GM23338 (cell line): ENCODE data around the gene OR10P1. TPM values are rescaled to one million over a fixed set of nuclear protein-coding genes. Genes with fewer than 3 reads are reported as not detected.

Source experiments
- ATAC-seq: fragments of 200-7000 bp; cut with Tn5 transposase; 3 replicates; pipeline ENCODE4 v1.9.1; 2020
- DNase-seq: peaks from one replicate; pipeline ENCODE4 v3.0.0-alpha.2; 2015; ENCODE audit warnings: low spot score
- H2AFZ ChIP-seq: fragments of 200-600 bp; sonication (generic); 2 replicates; pipeline ENCODE4 v1.8.0; 2016; ENCODE audit warnings: antibody characterized with exemption, mild to moderate bottlenecking, moderate library complexity
- H3F3A ChIP-seq: fragments of 200-600 bp; sonication (generic); replicated peaks from 2 replicates; pipeline ENCODE4 v1.8.0; 2017; ENCODE audit warnings: antibody characterized with exemption, mixed run types, low read depth
- H3K27ac ChIP-seq: fragments of 200-600 bp; sonication (generic); 2 replicates; pipeline ENCODE4 v1.6.1; 2016; ENCODE audit warnings: low read depth
- H3K27me3 ChIP-seq: fragments of 200-600 bp; sonication (generic); 2 replicates; pipeline ENCODE4 v1.8.0; 2016; ENCODE audit warnings: mild to moderate bottlenecking, mixed run types, moderate library complexity; ENCODE audit not compliant: insufficient read depth
- H3K36me3 ChIP-seq: fragments of 200-600 bp; sonication (generic); 2 replicates; pipeline ENCODE4 v1.8.0; 2016; ENCODE audit warnings: mild to moderate bottlenecking; ENCODE audit not compliant: insufficient read depth
- H3K4me1 ChIP-seq: fragments of 200-600 bp; sonication (generic); 2 replicates; pipeline ENCODE4 v1.8.0; 2016; ENCODE audit warnings: mild to moderate bottlenecking, moderate library complexity; ENCODE audit not compliant: insufficient read depth
- H3K4me2 ChIP-seq: fragments of 200-600 bp; sonication (generic); 2 replicates; pipeline ENCODE4 v1.7.1; 2017; ENCODE audit warnings: mixed run types
- H3K4me3 ChIP-seq: fragments of 200-600 bp; sonication (generic); 2 replicates; pipeline ENCODE4 v1.6.1; 2016; ENCODE audit warnings: mixed run types
- H3K79me2 ChIP-seq: fragments of 200-600 bp; sonication (generic); replicated peaks from 2 replicates; pipeline ENCODE4 v1.8.0; 2017; ENCODE audit warnings: mild to moderate bottlenecking; ENCODE audit not compliant: insufficient read depth
- H3K9me2 ChIP-seq: fragments of 200-600 bp; sonication (generic); 2 replicates; pipeline ENCODE4 v1.8.0; 2017; ENCODE audit not compliant: insufficient read depth
- H4K20me1 ChIP-seq: fragments of 200-600 bp; sonication (generic); replicated peaks from 2 replicates; pipeline ENCODE4 v1.8.0; 2017; ENCODE audit warnings: mild to moderate bottlenecking; ENCODE audit not compliant: insufficient read depth
- H3K27ac Mint-ChIP-seq: 2 replicates; pipeline ENCODE4 v1.8.0; 2020; ENCODE audit warnings: inconsistent platforms, mild to moderate bottlenecking, moderate library complexity, mixed read lengths
- H3K27me3 Mint-ChIP-seq: 3 replicates; pipeline ENCODE4 v1.8.0; 2022; ENCODE audit warnings: low read depth, mild to moderate bottlenecking, moderate library complexity, mixed read lengths, inconsistent platforms; ENCODE audit not compliant: insufficient read depth, poor library complexity
- H3K36me3 Mint-ChIP-seq: 3 replicates; pipeline ENCODE4 v1.8.0; 2021; ENCODE audit warnings: low read depth, mild to moderate bottlenecking, inconsistent platforms, moderate library complexity, mixed read lengths
- H3K4me1 Mint-ChIP-seq: 3 replicates; pipeline ENCODE4 v1.8.0; 2020; ENCODE audit warnings: mild to moderate bottlenecking, inconsistent platforms, mixed read lengths
- H3K4me3 Mint-ChIP-seq: 3 replicates; pipeline ENCODE4 v1.8.0; 2021; ENCODE audit warnings: moderate library complexity, mild to moderate bottlenecking, inconsistent platforms, mixed read lengths
- H3K9me3 Mint-ChIP-seq: 3 replicates; pipeline ENCODE4 v1.8.0; 2020; ENCODE audit warnings: moderate library complexity, mild to moderate bottlenecking, inconsistent platforms, mixed read lengths
- CREB1 ChIP-seq: fragments of 250-450 bp; sonication (Bioruptor Pico); IDR thresholded peaks from 2 replicates; pipeline ENCODE4 v1.5.0; 2020; ENCODE audit warnings: low read depth, mild to moderate bottlenecking, moderate library complexity
- EZH2 ChIP-seq: fragments of 200-600 bp; sonication (generic); IDR thresholded peaks from one replicate; pipeline ENCODE4 v1.8.0; 2017; ENCODE audit warnings: antibody characterized with exemption, mild to moderate bottlenecking, low read depth; ENCODE audit not compliant: unreplicated experiment
- EZH2phosphoT487 ChIP-seq: fragments of 200-600 bp; sonication (generic); IDR thresholded peaks from one replicate; pipeline ENCODE4 v1.8.1; 2018; ENCODE audit warnings: antibody characterized with exemption; ENCODE audit not compliant: unreplicated experiment
- JUNB ChIP-seq: IDR thresholded peaks from one replicate; pipeline ENCODE4 v1.6.1; 2016; ENCODE audit warnings: antibody characterized with exemption; ENCODE audit not compliant: unreplicated experiment
- NANOG ChIP-seq: IDR thresholded peaks from 2 replicates; pipeline ENCODE4 v1.6.1; 2016; ENCODE audit warnings: antibody characterized with exemption, borderline replicate concordance
- POLR2AphosphoS5 ChIP-seq: IDR thresholded peaks from 2 replicates; pipeline ENCODE4 v1.6.1; 2016; ENCODE audit warnings: antibody characterized with exemption, low read depth
- STAT1 ChIP-seq: IDR thresholded peaks from one replicate; pipeline ENCODE4 v1.6.1; 2016; ENCODE audit warnings: antibody characterized with exemption; ENCODE audit not compliant: unreplicated experiment
- ZNF114 ChIP-seq: fragments of 250-450 bp; sonication (Bioruptor Pico); IDR thresholded peaks from 2 replicates; pipeline ENCODE4 v1.5.0; 2020; ENCODE audit warnings: mild to moderate bottlenecking, moderate library complexity
- ZNF331 ChIP-seq: fragments of 250-450 bp; sonication (Bioruptor Pico); IDR thresholded peaks from 2 replicates; pipeline ENCODE4 v1.5.0; 2020; ENCODE audit warnings: low read depth, mild to moderate bottlenecking, moderate library complexity
- ZNF462 ChIP-seq: fragments of 250-450 bp; sonication (Bioruptor Pico); IDR thresholded peaks from 2 replicates; pipeline ENCODE4 v1.5.0; 2020; ENCODE audit warnings: mild to moderate bottlenecking, moderate library complexity
- polyA plus RNA-seq: library from polyadenylated mRNA; unstranded; fragments of >200 nt; fragmentation: Nextera tagmentation; extraction: Ambion mirVana; gene quantifications from 2 replicates; pipeline ENCODE4 v1.2.1, GENCODE V29; 2016
- total RNA-seq: library from RNA; depleted of rRNA; stranded (reverse); fragments of >200 nt; shearing (Covaris generic); gene quantifications from 2 replicates; pipeline ENCODE4 v1.2.3, GENCODE V29; 2014
- TF ChIP-seq, protein P1 (sequence below), 2 experiments: fragments of 200-600 bp in 1 of 2; sonication (generic) in 1 of 2; conservative IDR thresholded peaks; 2 replicates each; pipeline versions ENCODE4 v1.5.1 to v1.6.1; 2016 to 2017; ENCODE audit warnings: antibody characterized with exemption in 2 of 2, low read depth in 2 of 2, mild to moderate bottlenecking in 2 of 2, moderate library complexity in 1 of 2
- TF ChIP-seq, protein P2 (sequence below): IDR thresholded peaks from one replicate; pipeline ENCODE4 v1.6.1; 2018; ENCODE audit warnings: antibody characterized with exemption; ENCODE audit not compliant: unreplicated experiment
- TF ChIP-seq, protein P3 (sequence below): IDR thresholded peaks from 2 replicates; pipeline ENCODE4 v1.6.1; 2016; ENCODE audit warnings: antibody characterized with exemption

Gene OR10P1
- total and polyA plus RNA-seq, 2 experiments from 2014 or later = not detected

DNA sequence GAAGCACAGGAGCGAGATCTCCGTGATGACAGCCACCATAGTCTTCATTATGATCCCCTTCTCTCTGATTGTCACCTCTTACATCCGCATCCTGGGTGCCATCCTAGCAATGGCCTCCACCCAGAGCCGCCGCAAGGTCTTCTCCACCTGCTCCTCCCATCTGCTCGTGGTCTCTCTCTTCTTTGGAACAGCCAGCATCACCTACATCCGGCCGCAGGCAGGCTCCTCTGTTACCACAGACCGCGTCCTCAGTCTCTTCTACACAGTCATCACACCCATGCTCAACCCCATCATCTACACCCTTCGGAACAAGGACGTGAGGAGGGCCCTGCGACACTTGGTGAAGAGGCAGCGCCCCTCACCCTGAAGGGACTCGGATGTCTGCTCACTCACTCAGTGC lies 775 bp downstream of the OR10P1 start:
- Histone ChIP-seq H3K27me3 (no peaks in the 10 kb centered on the region), H3K79me2 (no peaks in the 10 kb centered on the region), H2AFZ (no peak overlapping the region), H4K20me1 (no peaks in the 10 kb centered on the region), H3F3A (no peaks in the 10 kb centered on the region), H3K36me3 (no peaks in the 10 kb centered on the region), H3K4me2 (no peak overlapping the region), H3K9me2 (no peaks in the 10 kb centered on the region), H3K4me1 (no peaks in the 10 kb centered on the region), H3K27ac (no peak overlapping the region), H3K4me3 (no peak overlapping the region)
- DNase-seq = no peak
- H3K27me3 Mint-ChIP-seq = no peaks in the 10 kb centered on the region
- H3K4me3 Mint-ChIP-seq = no peak overlapping the region
- no peak for TF ChIP-seq POLR2AphosphoS5
- TF ChIP-seq, protein P1, sequence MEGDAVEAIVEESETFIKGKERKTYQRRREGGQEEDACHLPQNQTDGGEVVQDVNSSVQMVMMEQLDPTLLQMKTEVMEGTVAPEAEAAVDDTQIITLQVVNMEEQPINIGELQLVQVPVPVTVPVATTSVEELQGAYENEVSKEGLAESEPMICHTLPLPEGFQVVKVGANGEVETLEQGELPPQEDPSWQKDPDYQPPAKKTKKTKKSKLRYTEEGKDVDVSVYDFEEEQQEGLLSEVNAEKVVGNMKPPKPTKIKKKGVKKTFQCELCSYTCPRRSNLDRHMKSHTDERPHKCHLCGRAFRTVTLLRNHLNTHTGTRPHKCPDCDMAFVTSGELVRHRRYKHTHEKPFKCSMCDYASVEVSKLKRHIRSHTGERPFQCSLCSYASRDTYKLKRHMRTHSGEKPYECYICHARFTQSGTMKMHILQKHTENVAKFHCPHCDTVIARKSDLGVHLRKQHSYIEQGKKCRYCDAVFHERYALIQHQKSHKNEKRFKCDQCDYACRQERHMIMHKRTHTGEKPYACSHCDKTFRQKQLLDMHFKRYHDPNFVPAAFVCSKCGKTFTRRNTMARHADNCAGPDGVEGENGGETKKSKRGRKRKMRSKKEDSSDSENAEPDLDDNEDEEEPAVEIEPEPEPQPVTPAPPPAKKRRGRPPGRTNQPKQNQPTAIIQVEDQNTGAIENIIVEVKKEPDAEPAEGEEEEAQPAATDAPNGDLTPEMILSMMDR (conservative IDR thresholded peaks at IDR 0.05; ENCODE audit: low read depth in 2 of 2) = no peak
- no peak for TF ChIP-seq ZNF462 (CRISPR knock-in tag)
- TF ChIP-seq EZH2phosphoT487 = no peak
- no peak for TF ChIP-seq CREB1 (CRISPR knock-in tag)
- TF ChIP-seq JUNB = no peak
- TF ChIP-seq, protein P2, sequence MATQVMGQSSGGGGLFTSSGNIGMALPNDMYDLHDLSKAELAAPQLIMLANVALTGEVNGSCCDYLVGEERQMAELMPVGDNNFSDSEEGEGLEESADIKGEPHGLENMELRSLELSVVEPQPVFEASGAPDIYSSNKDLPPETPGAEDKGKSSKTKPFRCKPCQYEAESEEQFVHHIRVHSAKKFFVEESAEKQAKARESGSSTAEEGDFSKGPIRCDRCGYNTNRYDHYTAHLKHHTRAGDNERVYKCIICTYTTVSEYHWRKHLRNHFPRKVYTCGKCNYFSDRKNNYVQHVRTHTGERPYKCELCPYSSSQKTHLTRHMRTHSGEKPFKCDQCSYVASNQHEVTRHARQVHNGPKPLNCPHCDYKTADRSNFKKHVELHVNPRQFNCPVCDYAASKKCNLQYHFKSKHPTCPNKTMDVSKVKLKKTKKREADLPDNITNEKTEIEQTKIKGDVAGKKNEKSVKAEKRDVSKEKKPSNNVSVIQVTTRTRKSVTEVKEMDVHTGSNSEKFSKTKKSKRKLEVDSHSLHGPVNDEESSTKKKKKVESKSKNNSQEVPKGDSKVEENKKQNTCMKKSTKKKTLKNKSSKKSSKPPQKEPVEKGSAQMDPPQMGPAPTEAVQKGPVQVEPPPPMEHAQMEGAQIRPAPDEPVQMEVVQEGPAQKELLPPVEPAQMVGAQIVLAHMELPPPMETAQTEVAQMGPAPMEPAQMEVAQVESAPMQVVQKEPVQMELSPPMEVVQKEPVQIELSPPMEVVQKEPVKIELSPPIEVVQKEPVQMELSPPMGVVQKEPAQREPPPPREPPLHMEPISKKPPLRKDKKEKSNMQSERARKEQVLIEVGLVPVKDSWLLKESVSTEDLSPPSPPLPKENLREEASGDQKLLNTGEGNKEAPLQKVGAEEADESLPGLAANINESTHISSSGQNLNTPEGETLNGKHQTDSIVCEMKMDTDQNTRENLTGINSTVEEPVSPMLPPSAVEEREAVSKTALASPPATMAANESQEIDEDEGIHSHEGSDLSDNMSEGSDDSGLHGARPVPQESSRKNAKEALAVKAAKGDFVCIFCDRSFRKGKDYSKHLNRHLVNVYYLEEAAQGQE = no peak
- no peak for TF ChIP-seq STAT1
- TF ChIP-seq ZNF331 (CRISPR knock-in tag) = no peak
- no peak for TF ChIP-seq EZH2
- TF ChIP-seq, protein P3, sequence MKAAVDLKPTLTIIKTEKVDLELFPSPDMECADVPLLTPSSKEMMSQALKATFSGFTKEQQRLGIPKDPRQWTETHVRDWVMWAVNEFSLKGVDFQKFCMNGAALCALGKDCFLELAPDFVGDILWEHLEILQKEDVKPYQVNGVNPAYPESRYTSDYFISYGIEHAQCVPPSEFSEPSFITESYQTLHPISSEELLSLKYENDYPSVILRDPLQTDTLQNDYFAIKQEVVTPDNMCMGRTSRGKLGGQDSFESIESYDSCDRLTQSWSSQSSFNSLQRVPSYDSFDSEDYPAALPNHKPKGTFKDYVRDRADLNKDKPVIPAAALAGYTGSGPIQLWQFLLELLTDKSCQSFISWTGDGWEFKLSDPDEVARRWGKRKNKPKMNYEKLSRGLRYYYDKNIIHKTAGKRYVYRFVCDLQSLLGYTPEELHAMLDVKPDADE = no peak
- no peak for TF ChIP-seq NANOG
- TF ChIP-seq ZNF114 (CRISPR knock-in tag) = no peak
- ATAC-seq = no peak
- no peaks in the 10 kb centered on the region for H3K36me3 Mint-ChIP-seq
- no peak overlapping the region for H3K27ac Mint-ChIP-seq
- no peaks in the 10 kb centered on the region for H3K4me1 Mint-ChIP-seq
- H3K9me3 Mint-ChIP-seq = no peaks in the 10 kb centered on the region
